HG02623 (cell line): ENCODE results near the gene NR5A1.

Source experiments
- ATAC-seq: cut with Tn5 transposase; IDR thresholded peaks from one replicate; pipeline ENCODE4 v1.9.1; 2021; ENCODE audit warnings: moderate library complexity; ENCODE audit not compliant: unreplicated experiment

NR5A1 gene

GRCh38 chr9:124485201-124485600 lies 22.0 kb downstream of the NR5A1 start:
- ATAC-seq = no peak

DNA sequence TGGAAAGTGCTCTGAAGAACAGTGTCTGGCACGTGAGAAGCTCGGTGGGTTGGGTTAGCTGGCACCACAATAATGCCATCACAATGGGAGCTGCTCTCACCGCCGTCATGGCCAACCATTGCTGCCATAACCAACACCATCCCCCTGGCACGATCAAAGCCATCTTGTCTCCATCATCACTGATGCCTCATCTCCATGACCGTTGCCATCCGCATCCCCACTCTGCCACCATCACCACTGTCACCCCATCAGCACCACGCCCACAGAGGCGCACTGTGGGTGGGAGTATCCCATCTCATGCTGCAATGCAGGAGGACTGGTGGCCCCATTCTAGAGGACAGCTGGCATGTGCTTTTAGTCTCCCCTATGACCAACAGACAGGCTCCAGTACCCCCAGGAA lies 23.7 kb downstream of the NR5A1 start:
- no peak for ATAC-seq

- no peak for ATAC-seq
Observed at GRCh38 chr9:124482431-124483031, 24.7 kb downstream of the NR5A1 start.

DNA sequence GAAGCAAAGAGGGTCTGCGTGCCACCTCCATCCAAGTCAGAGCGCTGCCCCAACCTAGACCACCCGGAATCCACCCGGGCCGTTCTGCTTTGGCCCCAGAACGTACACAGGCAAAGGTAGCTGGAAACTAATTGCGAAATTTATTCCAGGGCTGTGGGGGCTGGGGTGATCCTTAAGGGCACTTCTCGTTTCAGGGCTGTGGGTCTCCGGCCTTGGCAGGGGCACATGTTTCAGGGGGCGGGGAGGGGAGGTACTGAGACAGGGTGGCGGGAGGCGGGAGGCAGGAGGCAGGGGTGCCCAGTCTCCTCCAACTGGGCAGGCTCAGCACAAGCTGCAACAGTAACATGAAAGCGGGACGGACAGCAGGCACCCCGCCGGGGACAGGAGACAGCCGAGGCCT lies 26.1 kb downstream of the NR5A1 start:
- no peak for ATAC-seq

- no peak for ATAC-seq
Observed at GRCh38 chr9:124480621-124480981, 26.6 kb downstream of the NR5A1 start.

DNA sequence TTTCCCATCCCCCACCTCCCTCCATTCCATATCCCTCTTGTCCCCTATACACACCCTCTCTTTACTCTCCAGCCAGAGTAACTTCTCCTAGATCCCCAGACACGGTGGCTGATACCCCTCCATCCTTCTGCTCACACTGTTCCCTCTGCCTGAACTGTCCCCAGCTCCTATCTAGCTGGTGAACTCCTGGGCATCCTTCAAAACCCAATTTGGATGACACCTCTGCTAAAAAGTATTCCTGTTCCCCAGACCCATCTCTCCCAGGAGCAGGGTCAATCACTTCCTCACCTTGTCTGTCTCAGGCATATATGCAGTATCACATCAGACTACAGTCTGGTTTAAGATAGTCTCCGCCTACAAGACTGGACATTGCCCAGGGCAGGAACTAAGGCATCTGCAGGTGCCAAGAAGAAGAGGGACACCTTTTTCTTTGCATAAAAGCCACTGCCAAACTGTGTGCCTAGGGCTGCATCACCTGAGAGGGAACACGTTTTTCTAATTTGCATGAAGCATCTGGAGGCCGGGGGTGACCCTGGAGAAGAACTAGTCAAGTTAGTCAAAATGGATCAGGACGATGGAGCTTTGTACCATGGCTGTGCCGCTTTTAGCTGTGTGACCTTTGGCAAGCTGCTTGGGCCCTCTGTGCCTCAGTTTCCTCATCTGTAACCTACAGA lies 27.1 kb downstream of the NR5A1 start:
- no peak for ATAC-seq

- ATAC-seq = no peak
Observed at GRCh38 chr9:124479371-124479770, 27.8 kb downstream of the NR5A1 start.

DNA sequence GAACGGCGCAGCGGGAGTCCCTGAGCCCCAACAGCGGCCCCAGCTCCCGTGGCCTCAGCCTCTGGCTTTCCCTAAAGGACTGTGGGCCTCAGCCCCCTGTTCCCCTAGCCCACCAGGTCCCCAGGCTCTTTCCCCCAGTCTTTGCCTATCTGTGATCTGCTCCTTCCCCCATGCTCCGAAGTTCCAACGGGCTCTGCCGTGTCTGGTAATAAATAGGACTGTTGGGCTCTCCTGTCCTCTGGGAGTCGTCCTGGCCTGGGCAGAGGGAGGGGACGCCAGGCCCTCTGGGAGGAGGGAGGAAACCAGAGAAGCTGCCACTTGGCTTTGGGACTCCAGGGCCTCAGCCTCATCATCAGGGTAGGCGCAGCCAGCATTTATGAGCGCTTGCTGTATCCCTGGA lies 28.8 kb downstream of the NR5A1 start:
- no peak for ATAC-seq

DNA sequence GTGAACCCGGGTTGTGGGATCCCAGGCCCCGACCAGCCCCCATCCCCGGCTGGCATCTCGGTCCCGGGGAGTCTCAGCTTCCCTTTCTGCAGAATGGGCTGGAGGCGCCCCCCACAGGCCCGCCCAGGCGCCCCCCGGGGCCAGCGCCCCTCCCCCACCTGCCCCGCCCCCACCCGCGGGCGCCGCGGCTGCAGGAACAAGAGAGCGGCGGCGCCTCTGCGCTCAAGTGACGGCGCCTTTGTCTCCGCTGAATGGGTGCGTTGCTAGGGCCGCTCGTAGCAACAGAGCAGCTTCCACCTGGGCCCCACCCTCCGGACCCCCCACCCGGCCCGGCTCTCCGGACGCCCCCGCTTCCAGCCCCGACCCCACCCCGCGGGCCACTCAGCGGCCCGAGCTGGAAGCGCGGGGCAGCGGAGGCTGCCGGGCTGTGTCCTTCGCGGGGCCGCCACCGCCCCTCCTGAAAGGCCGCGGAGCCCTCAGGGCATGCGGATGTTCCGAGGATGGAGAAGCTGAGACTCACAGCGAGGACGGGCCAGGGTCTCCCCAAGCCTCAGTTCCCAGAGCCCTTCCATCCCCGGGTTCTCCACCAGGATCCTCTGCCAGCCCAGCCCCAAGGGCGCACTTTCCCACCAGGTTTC lies 29.4 kb downstream of the NR5A1 start:
- ATAC-seq = no peak

- ATAC-seq = no peak
Observed at GRCh38 chr9:124477211-124477647, 30.0 kb downstream of the NR5A1 start.

DNA sequence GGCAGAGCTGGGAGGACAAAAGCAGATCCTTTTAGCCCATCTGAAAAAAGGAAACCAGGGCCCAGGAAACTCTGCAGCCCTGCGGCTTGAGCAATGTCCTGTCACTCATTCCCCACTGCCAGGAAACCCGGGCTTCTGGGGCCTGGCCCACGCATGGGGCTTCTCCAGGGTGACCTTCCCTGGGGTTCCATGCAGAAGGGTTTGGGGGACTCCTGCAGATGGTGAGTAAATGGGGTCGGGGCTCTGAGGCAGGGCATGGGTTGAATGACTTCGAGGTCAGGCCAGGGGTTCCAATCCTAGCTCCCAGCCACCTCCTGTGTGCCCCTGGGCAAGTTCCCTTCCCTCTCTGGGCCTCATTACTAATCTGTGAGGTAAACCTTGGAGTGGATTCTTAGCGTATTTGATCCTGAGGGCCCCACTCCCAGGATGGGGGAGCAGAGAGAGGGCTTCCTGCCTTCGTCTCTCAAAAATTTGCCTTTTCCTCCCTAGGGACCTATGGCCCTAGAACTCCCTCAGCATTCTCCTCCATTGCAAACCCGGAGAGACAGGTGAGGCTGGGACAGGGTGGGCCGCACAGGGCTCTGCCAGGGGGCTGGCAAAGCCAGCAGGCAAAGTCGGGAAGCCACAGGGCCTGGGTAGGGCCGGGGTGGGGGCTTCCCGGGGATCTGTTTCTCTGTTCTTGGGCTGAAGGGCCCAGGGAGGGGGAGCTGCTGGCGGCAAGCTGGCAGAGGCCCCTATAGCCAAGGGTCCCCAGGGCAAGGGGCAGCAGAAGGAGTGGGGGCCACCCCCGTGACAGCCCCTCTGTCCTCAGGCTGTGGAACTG lies 31.1 kb downstream of the NR5A1 start:
- no peak for ATAC-seq

DNA sequence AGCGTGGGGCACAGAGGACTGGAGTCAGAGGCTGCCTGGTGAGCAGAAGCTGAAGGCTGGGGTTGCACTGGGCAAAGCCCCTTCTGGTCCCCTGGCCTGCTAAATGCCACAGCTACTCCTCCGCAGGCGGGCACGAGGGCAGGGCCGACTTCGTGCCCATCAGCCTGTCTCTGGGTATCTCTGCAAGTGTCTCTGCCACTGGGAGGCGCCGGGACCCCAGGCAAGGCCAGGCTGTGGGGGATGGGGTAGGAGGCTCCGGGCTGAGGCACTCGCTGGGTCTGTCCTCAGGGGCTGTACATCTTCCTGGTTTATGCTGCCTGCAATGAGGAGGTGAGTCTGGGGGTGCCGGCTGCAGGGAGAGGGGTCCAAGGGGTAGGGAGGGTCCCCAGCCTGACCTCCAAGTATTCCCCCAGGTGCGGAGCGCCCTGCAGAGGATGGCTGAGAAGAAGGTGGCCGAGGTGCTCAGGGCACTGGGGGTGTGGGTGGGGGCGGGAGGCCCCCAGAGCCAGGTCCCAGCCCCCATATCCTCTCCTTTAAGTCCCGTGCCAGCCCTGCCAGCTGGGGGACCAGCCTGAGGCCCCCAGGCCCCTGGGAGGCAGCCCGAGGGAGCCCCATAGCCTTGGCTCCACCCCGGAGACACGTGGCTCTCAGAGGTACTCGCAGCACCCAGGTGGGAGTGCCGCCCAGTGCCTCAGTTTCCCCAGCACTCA lies 31.9 kb downstream of the NR5A1 start:
- no peak for ATAC-seq

GRCh38 chr9:124474151-124474550 lies 33.0 kb downstream of the NR5A1 start:
- ATAC-seq = no peak

DNA sequence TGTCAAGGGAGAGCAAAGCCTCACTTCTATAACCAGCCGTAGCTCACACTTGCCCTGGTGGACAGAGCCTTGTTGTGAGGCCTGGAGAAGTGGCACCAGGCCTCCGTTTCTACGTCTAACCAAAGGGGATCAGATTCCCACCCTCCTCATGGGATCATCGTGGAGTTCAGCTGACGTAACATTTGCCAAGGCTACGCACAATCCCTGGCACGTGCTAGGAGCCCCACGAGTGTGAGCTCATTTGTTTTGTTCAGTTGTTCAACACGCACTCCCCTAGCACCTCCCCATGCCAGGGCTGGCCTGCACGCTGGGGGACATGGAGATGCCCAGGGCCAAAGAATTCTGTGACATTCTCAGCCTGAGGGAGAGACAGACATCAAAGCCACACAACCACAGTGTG lies 33.9 kb downstream of the NR5A1 start:
- ATAC-seq = no peak

DNA sequence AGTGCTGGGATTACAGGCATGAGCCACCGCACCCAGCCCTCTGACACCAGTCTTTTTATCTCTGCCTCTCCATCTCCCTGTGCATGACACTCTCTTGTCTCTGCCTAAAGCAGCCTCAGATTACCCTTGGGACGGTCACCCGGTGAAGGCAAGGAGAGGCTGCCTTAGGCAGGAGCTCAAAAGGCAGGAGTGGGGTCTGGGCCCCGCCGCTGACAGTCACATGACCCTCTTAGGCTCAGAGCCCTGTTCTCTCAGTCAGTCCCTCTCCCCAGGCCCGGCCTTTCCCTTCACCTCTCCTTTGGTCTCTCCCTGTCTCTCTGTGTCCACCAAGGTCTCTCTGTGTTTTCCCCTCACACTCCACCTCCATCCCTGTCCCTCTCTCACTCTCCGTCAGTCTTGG lies 34.4 kb downstream of the NR5A1 start:
- no peak for ATAC-seq

DNA sequence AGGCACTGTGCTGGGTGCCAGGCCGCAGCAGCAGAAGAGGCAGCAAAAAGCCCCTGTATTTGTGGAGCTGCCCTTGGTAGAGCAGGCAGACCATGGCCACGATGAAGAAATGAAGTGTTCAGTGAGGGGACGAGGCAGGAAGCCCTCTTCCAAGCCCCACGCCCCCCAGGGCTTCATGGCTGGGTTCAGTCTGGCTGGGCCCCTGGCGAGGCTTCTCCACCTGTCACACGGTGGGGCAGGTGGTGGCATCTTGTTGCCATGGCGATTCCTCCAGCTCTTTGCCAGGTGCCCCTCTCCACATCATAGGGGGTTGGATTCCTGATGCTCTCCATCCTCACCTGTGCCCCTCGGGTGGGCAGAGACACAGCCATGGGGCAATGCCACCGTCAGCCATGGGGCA lies 35.4 kb downstream of the NR5A1 start:
- ATAC-seq = no peak

DNA sequence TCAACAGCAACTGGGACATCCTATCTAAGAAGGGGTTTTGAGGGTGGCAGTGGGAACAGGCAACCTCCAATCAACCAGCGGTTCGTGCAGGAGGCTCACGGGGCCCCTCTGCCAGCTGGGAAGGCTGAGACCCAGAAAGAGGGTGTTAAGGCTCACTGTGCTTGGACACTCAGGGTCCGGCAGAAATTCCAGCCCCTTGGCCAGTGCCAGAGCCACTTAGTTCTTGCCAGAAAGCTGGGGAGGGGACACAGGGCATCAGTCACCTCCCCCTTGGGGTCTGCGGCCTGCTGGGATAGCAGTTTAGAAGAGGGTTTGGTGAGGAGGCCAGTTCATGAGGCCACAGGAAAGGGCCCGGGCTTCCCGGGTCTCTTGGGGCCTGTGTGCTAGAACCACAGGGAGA lies 36.5 kb downstream of the NR5A1 start:
- ATAC-seq = no peak

GRCh38 chr9:124470306-124470705 lies 36.9 kb downstream of the NR5A1 start:
- no peak for ATAC-seq

DNA sequence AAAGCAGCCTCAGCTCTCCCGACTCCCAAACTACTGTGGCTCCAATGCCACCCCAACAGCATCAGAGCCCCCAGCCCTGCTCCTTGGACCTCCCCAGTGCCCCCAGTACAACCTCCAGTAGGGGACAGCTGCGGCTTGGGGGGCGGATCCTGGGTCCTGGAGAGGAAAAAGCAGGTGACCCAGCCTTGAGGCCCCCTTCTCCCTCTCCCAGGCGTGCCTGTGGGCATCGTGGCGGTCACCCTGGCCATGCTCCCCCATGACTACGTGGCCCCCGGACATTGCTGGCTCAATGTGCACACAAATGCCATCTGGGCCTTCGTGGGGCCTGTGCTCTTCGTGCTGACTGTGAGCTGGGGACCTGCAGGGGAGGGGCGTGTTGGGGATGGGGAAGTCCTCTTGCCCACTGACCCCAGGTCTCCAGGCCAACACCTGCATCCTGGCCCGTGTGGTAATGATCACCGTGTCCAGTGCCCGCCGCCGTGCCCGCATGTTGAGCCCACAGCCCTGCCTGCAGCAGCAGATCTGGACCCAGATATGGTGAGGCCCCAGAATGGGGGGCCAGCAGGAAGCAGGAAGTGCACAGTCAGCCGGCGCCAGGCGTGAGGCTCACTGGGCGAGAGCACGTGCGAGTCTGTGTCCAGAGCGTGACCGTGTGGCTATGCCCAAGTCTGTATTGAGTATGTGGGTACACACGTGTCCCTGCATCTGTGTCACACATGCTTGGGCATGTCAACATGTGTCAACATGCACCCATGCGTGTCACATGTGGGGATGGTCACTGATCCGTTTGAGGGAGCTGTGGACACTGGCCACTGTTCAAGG lies 38.0 kb downstream of the NR5A1 start:
- no peak for ATAC-seq

- no peak for ATAC-seq
Observed at GRCh38 chr9:124468061-124468740, 39.0 kb downstream of the NR5A1 start.
